ENCODE measurements around the gene NAV2.

Gene NAV2

DNA sequence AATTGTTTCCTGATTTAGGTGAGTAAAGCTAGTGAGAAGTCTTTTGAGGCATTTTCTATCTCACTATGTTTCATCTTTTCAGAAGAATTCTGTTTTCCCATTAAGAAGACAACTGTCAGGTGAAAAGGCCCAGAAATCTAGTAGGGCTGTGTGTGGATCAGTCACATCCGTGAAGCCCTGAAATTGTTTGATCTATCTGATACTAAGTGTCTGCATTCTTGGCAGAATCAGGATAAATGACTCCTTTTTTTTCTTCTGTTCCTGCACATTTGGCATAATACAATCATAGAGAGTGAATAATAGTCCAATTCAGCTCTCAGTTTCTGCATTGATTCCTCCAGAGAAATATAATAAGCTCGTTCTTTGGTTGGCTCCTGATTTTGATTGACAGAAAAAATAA lies 208.3 kb downstream of the NAV2 start:
- Histone ChIP-seq H3K9me2 (replicated peaks; ENCODE audit: insufficient read depth, low read length) (no peaks in the 10 kb centered on the region), H3K36me3 (replicated peaks; ENCODE audit: insufficient read depth, low read length) (no peaks in the 10 kb centered on the region), H3K9ac (ENCODE audit: low read length) (no peak overlapping the region), H3K79me2 (ENCODE audit: low read length) (no peaks in the 10 kb centered on the region), H3K4me1 (ENCODE audit: low read length) (no peaks in the 10 kb centered on the region), H3K27me3 (replicated peaks; ENCODE audit: insufficient read depth, low read length) (no peaks in the 10 kb centered on the region), H4K20me1 (ENCODE audit: insufficient read depth, low read length) (no peaks in the 10 kb centered on the region), H3K4me3 (ENCODE audit: low read length) (no peak overlapping the region), H3K9me3 (replicated peaks; ENCODE audit: insufficient read depth, low read length) (no peaks in the 10 kb centered on the region), H2AFZ (ENCODE audit: low read length) (no peak overlapping the region), H3K27ac (ENCODE audit: low read length) (no peak overlapping the region), H3K4me2 (ENCODE audit: low read depth, low read length) (no peak overlapping the region), H3F3A (ENCODE audit: insufficient read depth, low read length) (no peaks in the 10 kb centered on the region)
- TF ChIP-seq EZH2phosphoT487 (IDR thresholded peaks at IDR 0.05; ENCODE audit: low read length) (no peak), CTCF (IDR thresholded peaks at IDR 0.05; ENCODE audit: low read length) (no peak), EZH2 (optimal IDR thresholded peaks at IDR 0.05; ENCODE audit: low read depth, low read length) (no peak)
- no peak for DNase-seq

DNA sequence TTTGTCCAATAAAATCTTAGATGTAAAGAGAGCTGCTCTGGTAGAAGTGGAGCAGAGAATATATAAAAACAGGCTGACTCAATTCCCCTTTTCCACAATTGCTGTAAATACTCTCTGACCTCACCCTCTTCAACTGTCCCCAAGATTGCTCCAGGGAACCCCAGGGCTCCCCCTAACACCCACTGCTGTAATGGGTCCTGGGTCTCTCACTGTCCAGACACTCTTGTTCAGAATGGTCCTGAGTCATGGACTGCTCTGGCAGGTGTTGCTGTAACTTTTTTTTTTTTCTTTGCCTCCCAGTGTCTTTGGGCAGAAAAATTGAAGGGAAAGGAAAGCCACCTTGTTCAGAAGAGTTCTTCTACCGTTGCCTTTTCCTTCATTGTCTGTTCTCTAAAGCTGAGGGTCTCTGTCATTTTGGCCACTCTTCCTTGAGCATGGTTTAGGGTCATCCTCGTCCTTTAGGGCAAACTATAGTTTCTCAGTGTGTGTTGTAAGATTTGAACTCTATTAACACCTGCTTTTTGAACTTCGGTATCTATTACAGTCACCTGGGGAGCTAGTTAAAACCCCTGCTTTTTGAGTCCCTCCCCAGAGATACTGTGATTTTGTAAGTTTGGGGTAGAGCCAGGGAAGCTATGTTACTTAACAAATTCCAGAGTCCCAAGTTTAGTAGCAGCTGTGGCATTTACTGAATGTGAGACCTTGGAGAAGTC lies 209.5 kb downstream of the NAV2 start:
- no peaks in the 10 kb centered on the region for H4K20me1 ChIP-seq (ENCODE audit: insufficient read depth, low read length)
- H3K9me3 ChIP-seq (replicated peaks; ENCODE audit: insufficient read depth, low read length) = no peaks in the 10 kb centered on the region
- H3K4me3 ChIP-seq (ENCODE audit: low read length) = no peak overlapping the region
- H3K27me3 ChIP-seq (replicated peaks; ENCODE audit: insufficient read depth, low read length) = no peaks in the 10 kb centered on the region
- no peak for TF ChIP-seq EZH2 (optimal IDR thresholded peaks at IDR 0.05; ENCODE audit: low read depth, low read length)
- TF ChIP-seq CTCF (IDR thresholded peaks at IDR 0.05; ENCODE audit: low read length) = no peak
- TF ChIP-seq EZH2phosphoT487 (IDR thresholded peaks at IDR 0.05; ENCODE audit: low read length) = no peak
- no peaks in the 10 kb centered on the region for H3K36me3 ChIP-seq (replicated peaks; ENCODE audit: insufficient read depth, low read length)
- H2AFZ ChIP-seq (ENCODE audit: low read length) = no peak overlapping the region
- H3F3A ChIP-seq (ENCODE audit: insufficient read depth, low read length) = no peaks in the 10 kb centered on the region
- no peaks in the 10 kb centered on the region for H3K79me2 ChIP-seq (ENCODE audit: low read length)
- H3K27ac ChIP-seq (ENCODE audit: low read length) = no peak overlapping the region
- no peak for DNase-seq
- no peak overlapping the region for H3K4me2 ChIP-seq (ENCODE audit: low read depth, low read length)
- no peaks in the 10 kb centered on the region for H3K4me1 ChIP-seq (ENCODE audit: low read length)
- H3K9ac ChIP-seq (ENCODE audit: low read length) = no peak overlapping the region
- no peaks in the 10 kb centered on the region for H3K9me2 ChIP-seq (replicated peaks; ENCODE audit: insufficient read depth, low read length)

- Histone ChIP-seq H4K20me1 (ENCODE audit: insufficient read depth, low read length) (no peaks in the 10 kb centered on the region), H3K9me3 (replicated peaks; ENCODE audit: insufficient read depth, low read length) (no peaks in the 10 kb centered on the region), H3K27ac (ENCODE audit: low read length) (no peak overlapping the region), H3K4me1 (ENCODE audit: low read length) (no peaks in the 10 kb centered on the region), H3K9ac (ENCODE audit: low read length) (no peak overlapping the region), H3F3A (ENCODE audit: insufficient read depth, low read length) (no peaks in the 10 kb centered on the region), H3K4me2 (ENCODE audit: low read depth, low read length) (no peak overlapping the region), H3K27me3 (replicated peaks; ENCODE audit: insufficient read depth, low read length) (no peaks in the 10 kb centered on the region), H3K9me2 (replicated peaks; ENCODE audit: insufficient read depth, low read length) (no peaks in the 10 kb centered on the region), H3K36me3 (replicated peaks; ENCODE audit: insufficient read depth, low read length) (no peaks in the 10 kb centered on the region), H2AFZ (ENCODE audit: low read length) (no peak overlapping the region), H3K79me2 (ENCODE audit: low read length) (no peaks in the 10 kb centered on the region), H3K4me3 (ENCODE audit: low read length) (no peak overlapping the region)
- no peak for TF ChIP-seq EZH2phosphoT487 (IDR thresholded peaks at IDR 0.05; ENCODE audit: low read length)
- no peak for TF ChIP-seq CTCF (IDR thresholded peaks at IDR 0.05; ENCODE audit: low read length)
- no peak for TF ChIP-seq EZH2 (optimal IDR thresholded peaks at IDR 0.05; ENCODE audit: low read depth, low read length)
- no peak for DNase-seq
Observed at GRCh38 chr11:19922689-19923035, 210.0 kb downstream of the NAV2 start.
